Panc1 (cell line): ENCODE data around the gene EVI5.

ENCODE experiments used
- CTCF ChIP-seq: fragments of 450-650 bp; IDR thresholded peaks from 2 replicates; pipeline ENCODE4 v1.5.1; 2017; ENCODE audit warnings: mild to moderate bottlenecking
- REST ChIP-seq, 2 experiments: IDR thresholded peaks; 2 replicates each; pipeline ENCODE4 v1.6.1; 2011 to 2012; ENCODE audit warnings: low read depth in 2 of 2, control low read depth in 1 of 2, low read length in 1 of 2, mild to moderate bottlenecking in 1 of 2, moderate library complexity in 1 of 2; ENCODE audit not compliant: insufficient read depth in 1 of 2
- TCF7L2 ChIP-seq: IDR thresholded peaks from 2 replicates; pipeline ENCODE4 v1.6.1; 2011; ENCODE audit warnings: mild to moderate bottlenecking, low read depth, low read length, inconsistent platforms

GRCh38 chr1:92778376-92778775 is 6.5 kb downstream of the EVI5 start:
- TF ChIP-seq REST (IDR thresholded peaks at IDR 0.05; ENCODE audit: insufficient read depth in 1 of 2, low read depth in 2 of 2, low read length in 1 of 2) (no peak), CTCF (no peak), TCF7L2 (no peak)
